Loucy (cell line): ENCODE results near the gene WNK2.

ENCODE experiments used
- H2AFZ ChIP-seq: fragments of 200-600 bp; sonication (generic); 2 replicates; pipeline ENCODE4 v1.6.0; 2016; ENCODE audit warnings: antibody characterized with exemption, mild to moderate bottlenecking, low read length, moderate library complexity
- H3F3A ChIP-seq: fragments of 200-600 bp; 2 replicates; pipeline ENCODE4 v1.6.0; 2016; ENCODE audit warnings: antibody characterized with exemption, low read depth, mild to moderate bottlenecking
- H3K27me3 ChIP-seq: fragments of 200-600 bp; sonication (generic); 2 replicates; pipeline ENCODE4 v1.6.1; 2014; ENCODE audit warnings: low read length, mild to moderate bottlenecking; ENCODE audit not compliant: insufficient read depth, poor library complexity, severe bottlenecking
- H3K36me3 ChIP-seq: fragments of 200-600 bp; sonication (generic); 2 replicates; pipeline ENCODE4 v1.6.1; 2016; ENCODE audit warnings: low read length; ENCODE audit not compliant: insufficient read depth
- H3K4me1 ChIP-seq: fragments of 200-600 bp; sonication (generic); 2 replicates; pipeline ENCODE4 v1.5.1; 2014; ENCODE audit warnings: low read length, mild to moderate bottlenecking; ENCODE audit not compliant: insufficient read depth, poor library complexity, severe bottlenecking
- H3K4me2 ChIP-seq: fragments of 200-600 bp; sonication (generic); 2 replicates; pipeline ENCODE4 v1.6.0; 2014; ENCODE audit warnings: antibody characterized with exemption, low read length, low read depth, mild to moderate bottlenecking; ENCODE audit not compliant: poor library complexity, severe bottlenecking
- H3K4me3 ChIP-seq: fragments of 200-600 bp; sonication (generic); 2 replicates; pipeline ENCODE4 v1.5.1; 2014; ENCODE audit warnings: low read length, mild to moderate bottlenecking, mixed read lengths; ENCODE audit not compliant: poor library complexity, severe bottlenecking
- H3K79me2 ChIP-seq: fragments of 200-600 bp; sonication (generic); 2 replicates; pipeline ENCODE4 v1.6.1; 2014; ENCODE audit warnings: low read length; ENCODE audit not compliant: insufficient read depth
- H3K9ac ChIP-seq: fragments of 200-600 bp; sonication (generic); 2 replicates; pipeline ENCODE4 v1.6.0; 2014; ENCODE audit warnings: mild to moderate bottlenecking, low read depth, low read length, moderate library complexity; ENCODE audit not compliant: poor library complexity, severe bottlenecking
- H3K9me2 ChIP-seq: fragments of 200-600 bp; sonication (generic); replicated peaks from 2 replicates; pipeline ENCODE4 v1.6.1; 2016; ENCODE audit warnings: low read depth, low read length, mixed read lengths
- H3K9me3 ChIP-seq: fragments of 200-600 bp; sonication (generic); 2 replicates; pipeline ENCODE4 v1.6.1; 2014; ENCODE audit warnings: mild to moderate bottlenecking, antibody characterized with exemption, low read length, low read depth; ENCODE audit not compliant: insufficient read depth
- H4K20me1 ChIP-seq: fragments of 200-600 bp; sonication (generic); 2 replicates; pipeline ENCODE4 v1.6.0; 2014; ENCODE audit warnings: antibody characterized with exemption, low read length, mild to moderate bottlenecking; ENCODE audit not compliant: insufficient read depth, poor library complexity, severe bottlenecking
- EZH2phosphoT487 ChIP-seq: fragments of 200-600 bp; IDR thresholded peaks from 2 replicates; pipeline ENCODE4 v1.6.1; 2018; ENCODE audit warnings: antibody characterized with exemption, mild to moderate bottlenecking, moderate library complexity, borderline replicate concordance
- TF ChIP-seq, protein P1 (sequence below): fragments of 200-600 bp; sonication (generic); conservative IDR thresholded peaks from 2 replicates; pipeline ENCODE4 v1.5.1; 2014; ENCODE audit warnings: mild to moderate bottlenecking, antibody characterized with exemption, low read length

Gene WNK2

DNA sequence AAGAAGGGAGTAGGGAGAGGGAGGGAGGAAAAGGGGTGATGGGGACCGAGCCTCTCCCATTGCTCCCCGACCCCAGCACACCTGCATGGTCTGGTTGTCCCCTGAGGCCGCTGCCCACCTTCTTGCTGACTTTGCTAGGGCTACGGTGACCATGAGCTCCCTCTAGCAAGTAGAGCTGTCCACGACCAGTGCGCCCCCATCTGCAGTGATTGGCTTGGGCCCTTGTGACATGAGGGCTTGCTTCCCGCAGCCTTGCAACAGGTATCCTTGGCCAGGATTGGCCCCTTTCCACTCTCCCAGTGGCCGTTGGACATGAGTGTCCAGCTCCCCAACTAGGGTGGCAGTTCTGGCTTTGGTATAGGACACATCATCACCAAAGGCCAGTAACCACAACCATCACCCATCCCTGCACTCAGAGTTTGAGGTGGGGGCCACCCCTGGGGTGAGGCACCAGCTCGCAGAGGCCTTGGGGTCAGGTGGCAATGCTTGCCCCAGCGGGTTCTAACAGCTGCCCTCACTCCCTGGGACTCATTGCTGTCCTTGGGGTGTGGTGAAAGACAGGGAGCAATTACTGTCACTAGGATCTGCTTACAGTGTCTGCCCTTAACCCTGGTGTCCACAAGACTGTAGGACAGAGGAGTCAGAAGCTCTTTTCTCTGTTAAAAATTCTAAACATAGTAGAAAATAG lies 32.7 kb upstream of the WNK2 start:
- H3F3A ChIP-seq, result no peaks in the 10 kb centered on the region
- no peaks in the 10 kb centered on the region for H3K9me2 ChIP-seq
- no peaks in the 10 kb centered on the region for H3K27me3 ChIP-seq
- no peak overlapping the region for H3K4me2 ChIP-seq
- H3K4me3 ChIP-seq, result no peak overlapping the region
- no peaks in the 10 kb centered on the region for H3K79me2 ChIP-seq
- H2AFZ ChIP-seq, result no peak overlapping the region
- no peaks in the 10 kb centered on the region for H3K4me1 ChIP-seq
- no peaks in the 10 kb centered on the region for H3K9me3 ChIP-seq
- TF ChIP-seq, protein P1, sequence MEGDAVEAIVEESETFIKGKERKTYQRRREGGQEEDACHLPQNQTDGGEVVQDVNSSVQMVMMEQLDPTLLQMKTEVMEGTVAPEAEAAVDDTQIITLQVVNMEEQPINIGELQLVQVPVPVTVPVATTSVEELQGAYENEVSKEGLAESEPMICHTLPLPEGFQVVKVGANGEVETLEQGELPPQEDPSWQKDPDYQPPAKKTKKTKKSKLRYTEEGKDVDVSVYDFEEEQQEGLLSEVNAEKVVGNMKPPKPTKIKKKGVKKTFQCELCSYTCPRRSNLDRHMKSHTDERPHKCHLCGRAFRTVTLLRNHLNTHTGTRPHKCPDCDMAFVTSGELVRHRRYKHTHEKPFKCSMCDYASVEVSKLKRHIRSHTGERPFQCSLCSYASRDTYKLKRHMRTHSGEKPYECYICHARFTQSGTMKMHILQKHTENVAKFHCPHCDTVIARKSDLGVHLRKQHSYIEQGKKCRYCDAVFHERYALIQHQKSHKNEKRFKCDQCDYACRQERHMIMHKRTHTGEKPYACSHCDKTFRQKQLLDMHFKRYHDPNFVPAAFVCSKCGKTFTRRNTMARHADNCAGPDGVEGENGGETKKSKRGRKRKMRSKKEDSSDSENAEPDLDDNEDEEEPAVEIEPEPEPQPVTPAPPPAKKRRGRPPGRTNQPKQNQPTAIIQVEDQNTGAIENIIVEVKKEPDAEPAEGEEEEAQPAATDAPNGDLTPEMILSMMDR, result no peak
- no peak for TF ChIP-seq EZH2phosphoT487
- no peaks in the 10 kb centered on the region for H4K20me1 ChIP-seq
- H3K36me3 ChIP-seq, result no peaks in the 10 kb centered on the region
- no peak overlapping the region for H3K9ac ChIP-seq

DNA sequence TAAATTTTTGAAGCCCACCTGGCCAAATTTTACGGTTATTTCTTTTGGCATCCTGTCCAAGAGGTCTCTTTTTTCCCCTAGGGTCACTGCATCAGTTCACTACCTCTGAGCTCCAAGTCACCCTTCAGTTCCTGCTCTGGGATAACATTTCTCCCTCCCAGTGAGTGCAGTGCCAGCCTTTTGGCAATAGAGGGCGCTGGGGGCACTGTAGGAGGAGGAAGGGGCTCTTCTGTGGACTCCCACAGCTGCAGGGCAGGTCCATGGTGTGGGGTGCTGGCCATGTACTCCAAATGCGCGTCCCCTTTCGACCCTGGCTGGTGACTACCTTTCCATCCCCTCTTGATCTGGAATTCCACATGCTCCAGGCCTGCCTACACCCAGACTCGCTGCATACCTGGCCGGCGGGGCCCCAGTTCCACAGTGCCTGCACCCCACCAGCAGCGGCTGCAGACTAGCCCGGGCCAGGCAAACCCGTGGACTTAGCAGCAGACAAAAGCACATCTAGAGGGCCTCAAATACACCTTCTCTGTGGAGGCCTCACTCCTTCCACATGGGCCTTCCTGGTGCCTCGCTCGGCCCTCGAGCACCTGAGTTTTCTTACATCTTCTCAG lies 29.5 kb upstream of the WNK2 start:
- no peaks in the 10 kb centered on the region for H3K9me2 ChIP-seq
- no peak overlapping the region for H3K4me3 ChIP-seq
- no peak for TF ChIP-seq EZH2phosphoT487
- TF ChIP-seq, protein P1, result peak; percentile 89

DNA sequence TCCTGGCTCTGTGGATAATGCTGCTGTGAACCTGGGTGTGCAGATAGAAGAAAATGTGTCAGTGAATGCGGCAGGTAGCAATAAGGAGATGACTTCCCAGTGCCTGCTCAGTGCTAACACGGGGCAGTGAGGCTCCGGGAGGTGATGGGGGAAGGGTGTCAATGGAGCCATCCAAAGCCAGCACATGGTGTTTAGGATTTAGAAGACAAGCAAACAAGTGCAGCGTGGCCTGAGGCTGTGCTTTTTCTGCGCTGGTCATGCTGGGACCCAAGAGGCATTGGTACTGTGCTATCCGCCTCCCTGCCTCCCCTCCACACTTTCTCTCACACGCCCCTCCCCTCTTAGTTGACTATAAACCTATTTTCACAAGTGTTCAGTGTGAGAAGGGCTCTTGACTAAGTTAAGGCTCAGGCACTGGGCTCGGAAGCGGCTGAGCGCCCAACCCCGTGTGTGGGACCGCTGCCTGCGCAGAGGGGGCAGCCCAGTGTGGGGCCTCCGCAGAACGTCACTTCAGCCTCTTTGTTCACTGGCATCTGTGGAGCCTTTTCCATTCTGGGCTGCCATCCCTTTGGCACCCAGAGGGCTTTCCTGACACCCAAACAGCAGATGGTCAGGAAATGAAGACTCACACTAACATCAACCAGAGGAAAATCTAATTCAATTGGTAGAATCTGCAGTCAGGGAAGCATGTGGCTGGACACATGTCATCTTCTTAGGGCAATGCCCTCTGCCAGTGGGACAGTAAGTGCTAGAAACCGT lies 28.0 kb upstream of the WNK2 start:
- no peak overlapping the region for H3K4me3 ChIP-seq
- H3K36me3 ChIP-seq, result no peaks in the 10 kb centered on the region
- no peaks in the 10 kb centered on the region for H3K9me3 ChIP-seq
- no peaks in the 10 kb centered on the region for H3K9me2 ChIP-seq
- no peaks in the 10 kb centered on the region for H3K79me2 ChIP-seq
- H3K4me1 ChIP-seq, result no peaks in the 10 kb centered on the region
- no peaks in the 10 kb centered on the region for H3K27me3 ChIP-seq
- H3F3A ChIP-seq, result no peaks in the 10 kb centered on the region
- H2AFZ ChIP-seq, result no peak overlapping the region; the same call in 1 of the 2 replicates
- TF ChIP-seq EZH2phosphoT487, result no peak
- TF ChIP-seq, protein P1, result no peak
- no peaks in the 10 kb centered on the region for H4K20me1 ChIP-seq
- no peak overlapping the region for H3K4me2 ChIP-seq
- H3K9ac ChIP-seq, result no peak overlapping the region

More for the DNA sequence above, 29.5 kb upstream of the WNK2 start:
- Histone ChIP-seq H3K9me3 (no peaks in the 10 kb centered on the region), H2AFZ (no peak overlapping the region), H3K9ac (no peak overlapping the region), H3K4me2 (no peak overlapping the region), H3K36me3 (no peaks in the 10 kb centered on the region), H3K4me1 (no peaks in the 10 kb centered on the region), H3F3A (no peaks in the 10 kb centered on the region), H4K20me1 (no peaks in the 10 kb centered on the region), H3K27me3 (no peaks in the 10 kb centered on the region), H3K79me2 (no peaks in the 10 kb centered on the region)
